ENCODE measurements around the gene ARRDC3.
"Not testable (repeated sequence)": the region's sequence is repeated elsewhere in the genome, so short reads cannot be mapped to it uniquely, and the experiment has no call there.

The ARRDC3 gene, protein sequence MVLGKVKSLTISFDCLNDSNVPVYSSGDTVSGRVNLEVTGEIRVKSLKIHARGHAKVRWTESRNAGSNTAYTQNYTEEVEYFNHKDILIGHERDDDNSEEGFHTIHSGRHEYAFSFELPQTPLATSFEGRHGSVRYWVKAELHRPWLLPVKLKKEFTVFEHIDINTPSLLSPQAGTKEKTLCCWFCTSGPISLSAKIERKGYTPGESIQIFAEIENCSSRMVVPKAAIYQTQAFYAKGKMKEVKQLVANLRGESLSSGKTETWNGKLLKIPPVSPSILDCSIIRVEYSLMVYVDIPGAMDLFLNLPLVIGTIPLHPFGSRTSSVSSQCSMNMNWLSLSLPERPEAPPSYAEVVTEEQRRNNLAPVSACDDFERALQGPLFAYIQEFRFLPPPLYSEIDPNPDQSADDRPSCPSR

DNA sequence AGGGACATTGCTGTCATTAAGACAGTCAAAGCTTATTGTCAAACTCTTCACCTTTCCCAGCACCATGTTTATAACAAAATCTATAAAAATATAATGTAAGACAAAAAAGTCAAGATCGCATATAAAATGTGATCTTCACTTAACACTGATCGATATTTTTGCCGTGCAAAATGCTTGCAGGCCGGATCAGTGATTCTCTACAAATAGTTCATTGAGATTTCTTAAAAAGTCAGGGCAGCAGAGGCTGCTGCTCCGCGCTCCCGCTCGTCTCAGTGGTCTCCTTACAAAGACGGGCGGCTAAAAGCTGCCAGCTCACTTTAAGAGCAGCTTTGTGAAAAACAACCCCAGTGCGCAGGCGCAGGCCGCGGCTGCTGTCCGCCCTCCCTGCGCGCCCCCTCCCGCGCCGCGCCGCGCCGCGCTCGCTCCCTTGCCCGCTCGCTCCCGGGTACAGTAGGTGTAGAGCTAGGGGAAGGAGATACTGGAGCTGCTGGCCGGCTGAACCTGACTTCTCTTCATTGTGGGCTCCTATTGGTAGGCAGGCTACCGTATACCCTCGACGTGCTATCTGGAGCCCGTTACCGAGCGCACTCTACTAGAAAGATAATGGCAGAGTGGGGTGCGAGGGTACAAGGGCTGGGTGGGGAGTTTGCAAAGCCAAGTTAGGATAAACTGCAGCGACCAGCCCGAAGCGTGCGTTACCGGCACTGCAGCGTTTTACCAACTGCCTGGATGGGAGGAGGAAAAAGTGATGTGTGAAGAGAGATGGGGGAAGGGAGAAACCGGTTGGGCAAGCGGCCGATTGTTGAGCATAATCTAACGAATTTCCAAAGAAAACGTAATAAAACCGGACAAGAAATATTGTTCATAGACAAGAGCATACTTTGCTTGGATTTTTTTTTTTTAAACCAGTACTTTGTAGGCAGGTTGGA is at the start of gene ARRDC3:
TSS of gene ARRDC3 (minus strand) at position 291 of the 929 bp plus-strand sequence. CDS start at position 66, 225 bp downstream.
- peak; percentile 84 for DNase-seq

DNA sequence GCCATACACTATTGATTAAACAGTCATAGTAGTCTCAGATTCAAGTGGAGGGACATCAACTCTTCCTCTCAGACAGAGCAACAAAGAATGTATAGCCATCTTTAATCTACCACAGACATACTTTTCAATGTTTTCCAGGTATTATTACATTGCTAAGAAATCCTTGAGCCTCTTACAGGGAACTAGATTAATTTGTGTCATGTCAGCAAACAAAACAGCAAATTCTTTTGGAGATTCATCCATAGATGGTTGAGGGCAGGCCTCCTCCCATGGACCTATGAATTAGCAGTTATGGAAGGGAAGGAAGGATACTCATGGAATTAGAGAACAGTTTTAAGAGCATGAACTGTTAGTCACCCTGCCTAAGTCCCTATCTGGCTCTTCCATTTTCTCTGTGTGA is 47.8 kb upstream of the ARRDC3 start:
- DNase-seq = no peak

DNA sequence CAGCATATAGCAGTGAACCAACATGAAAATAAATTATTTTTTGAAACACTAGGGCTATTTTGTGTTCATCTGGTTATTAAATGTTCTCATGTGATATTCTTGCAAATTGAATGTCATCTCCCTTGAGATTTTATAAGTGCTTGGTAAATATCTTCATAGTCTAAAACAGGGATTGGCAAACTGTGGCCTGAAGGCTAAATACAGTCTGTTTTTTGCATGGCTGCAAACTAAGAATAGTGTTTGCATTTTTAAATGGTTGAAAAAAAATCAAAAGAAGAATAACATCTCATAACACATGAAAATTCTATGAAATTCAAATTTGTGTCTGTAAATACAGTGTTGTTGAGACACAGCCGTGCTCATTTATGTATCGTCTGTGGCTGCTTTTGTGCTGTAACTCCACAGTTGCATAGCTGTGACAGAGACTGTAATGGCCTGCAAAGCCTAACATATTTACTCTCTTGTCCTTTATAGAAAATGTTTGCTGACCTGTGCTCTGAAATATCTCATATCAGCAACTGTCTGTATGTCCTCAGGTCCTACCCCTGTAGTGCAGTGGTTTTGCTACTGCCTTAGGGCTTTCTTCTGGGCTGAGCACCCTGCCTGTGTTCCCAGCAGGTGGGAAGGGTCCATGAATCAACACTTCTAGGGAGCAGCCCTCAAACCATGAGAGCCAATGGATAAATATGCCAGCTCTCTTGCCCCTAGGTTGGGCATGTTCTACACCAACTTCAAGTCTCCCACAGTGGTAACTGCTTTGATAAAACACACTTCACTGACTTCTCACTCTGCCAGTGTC is 41.7 kb upstream of the ARRDC3 start:
- DNase-seq = no peak

DNA sequence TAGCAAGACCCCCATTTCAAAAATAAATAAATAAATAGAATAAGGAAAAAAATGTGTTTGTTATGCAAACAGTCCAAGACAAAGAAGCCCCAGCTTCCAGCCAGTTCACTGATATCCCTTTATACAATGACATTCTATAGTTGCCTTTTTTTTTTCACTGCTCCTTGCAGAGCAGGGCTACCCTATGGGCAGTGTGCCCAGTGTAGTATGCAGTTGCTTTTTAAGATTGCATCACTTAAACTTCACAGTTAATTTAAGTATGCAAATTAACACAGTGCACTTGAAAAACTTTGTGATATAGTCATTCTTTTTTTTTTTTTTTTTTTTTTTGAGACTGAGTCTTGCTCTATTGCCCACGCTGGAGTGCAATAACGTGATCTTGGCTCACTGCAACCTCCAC is 40.8 kb upstream of the ARRDC3 start:
- DNase-seq = no peak

DNA sequence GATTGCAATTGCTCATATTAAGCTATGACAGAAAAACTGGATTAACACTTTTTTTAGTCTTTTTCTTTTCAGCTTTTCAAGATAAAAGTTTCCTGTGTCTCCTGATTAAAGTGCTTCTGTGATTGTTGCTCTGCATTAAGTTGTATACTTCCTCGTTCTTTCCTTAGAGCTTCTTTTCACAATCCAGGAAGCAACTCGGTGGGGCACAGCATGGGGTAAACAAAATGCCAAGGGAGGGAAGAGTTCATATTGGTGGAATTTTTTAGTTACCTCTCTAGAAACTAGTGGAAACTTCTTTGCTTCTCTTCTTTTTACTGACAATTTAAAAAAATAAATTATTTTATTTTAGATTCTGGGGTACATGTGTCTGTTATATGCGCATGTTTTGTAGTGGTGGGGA is 37.8 kb upstream of the ARRDC3 start:
- DNase-seq = no peak

DNA sequence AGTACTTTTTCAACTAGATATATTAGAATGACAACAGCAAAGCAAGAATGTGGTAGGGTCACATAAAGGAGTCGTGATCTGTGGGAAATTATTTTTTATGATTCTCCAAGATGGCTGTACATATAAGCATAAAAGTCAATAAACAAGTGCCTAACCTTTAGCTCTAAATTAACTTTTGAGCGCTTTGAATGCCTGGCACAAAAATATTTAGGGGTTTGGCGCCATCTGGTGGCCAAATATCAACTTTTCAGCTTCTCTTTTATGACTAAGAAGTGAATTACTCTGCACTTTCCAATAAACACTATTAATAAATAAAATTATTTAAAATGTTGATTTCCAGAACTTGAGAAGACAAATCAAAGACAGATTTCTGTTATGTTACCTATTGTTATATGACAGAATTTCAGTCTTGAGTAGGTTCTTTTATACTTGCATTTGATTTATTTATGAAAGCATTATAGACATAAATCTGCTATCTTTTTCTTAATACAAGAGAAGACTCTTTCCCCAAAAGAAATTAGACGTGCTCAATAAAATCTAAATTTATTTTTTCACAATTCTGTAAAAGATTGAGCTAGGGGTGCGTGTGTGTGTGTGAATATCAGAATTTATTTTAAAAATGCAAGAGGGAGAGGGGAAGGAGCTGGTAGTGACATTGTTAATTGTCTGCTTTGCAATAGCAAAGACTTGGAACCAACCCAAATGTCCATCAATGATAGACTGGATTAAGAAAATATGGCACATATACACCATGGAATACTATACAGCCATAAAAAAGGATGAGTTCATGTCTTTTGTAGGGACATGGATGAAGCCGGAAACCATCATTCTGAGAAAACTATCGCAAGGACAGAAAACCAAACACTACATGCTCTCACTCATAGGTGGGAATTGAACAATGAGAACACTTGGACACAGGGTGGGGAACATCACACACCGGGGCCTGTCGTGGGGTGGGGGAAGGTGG is 36.7 kb upstream of the ARRDC3 start:
- DNase-seq = no peak

DNA sequence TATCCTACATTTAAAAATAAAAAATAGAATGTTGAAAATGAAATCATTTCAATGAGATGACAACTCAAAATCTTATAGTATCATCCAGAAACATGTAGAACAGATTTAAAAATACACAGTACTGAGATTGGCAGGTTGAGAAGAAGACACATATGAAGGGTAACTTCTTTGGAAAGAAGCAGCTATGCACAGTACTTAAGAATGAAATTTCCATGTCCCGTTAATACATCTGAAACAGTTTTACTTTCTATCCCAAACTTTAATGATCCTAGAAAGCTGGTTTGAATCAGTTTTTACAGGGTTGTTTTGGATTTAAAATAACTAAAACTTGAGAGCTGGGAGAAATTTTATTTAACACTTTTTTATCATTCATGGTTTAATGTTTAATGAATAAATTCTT is 36.0 kb upstream of the ARRDC3 start:
- no peak for DNase-seq

DNA sequence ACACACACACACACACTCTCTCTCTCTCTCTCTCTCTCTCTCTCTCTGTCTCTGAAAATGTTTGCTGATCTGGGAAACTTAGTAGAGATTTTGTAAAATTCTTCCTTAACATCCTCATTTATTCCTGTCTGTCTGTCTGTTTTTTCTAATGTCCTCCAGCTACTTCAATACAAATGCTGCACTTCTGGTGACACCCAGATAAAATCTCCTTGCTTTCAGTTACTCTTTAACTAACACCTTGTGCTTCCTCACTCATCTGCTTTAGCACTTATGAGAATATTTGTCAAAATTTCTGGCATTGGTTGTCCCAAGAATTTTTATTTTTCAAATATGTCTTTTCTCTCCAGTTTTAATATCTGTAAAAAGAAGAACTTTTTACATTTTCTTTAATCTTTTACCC is 35.0 kb upstream of the ARRDC3 start:
- no peak for DNase-seq

DNA sequence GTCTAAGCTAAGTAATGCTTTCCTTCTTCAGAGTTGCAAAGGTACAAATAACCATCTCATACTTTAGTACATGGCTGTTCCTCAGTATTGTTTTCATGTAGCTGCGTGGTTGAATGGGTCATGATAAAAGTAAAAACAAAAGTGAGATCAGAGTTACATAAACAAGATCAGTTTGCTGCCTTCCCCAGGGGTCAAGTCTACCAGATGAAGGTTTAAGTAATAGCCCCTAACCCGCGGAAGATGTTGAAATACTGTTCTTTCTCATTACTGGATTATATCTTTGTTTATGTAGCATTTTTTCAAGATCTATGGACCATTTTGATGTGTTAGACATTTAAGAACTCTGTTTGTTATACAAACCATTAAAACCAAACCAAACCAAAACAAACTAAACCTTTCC is 34.1 kb upstream of the ARRDC3 start:
- DNase-seq = no peak

DNA sequence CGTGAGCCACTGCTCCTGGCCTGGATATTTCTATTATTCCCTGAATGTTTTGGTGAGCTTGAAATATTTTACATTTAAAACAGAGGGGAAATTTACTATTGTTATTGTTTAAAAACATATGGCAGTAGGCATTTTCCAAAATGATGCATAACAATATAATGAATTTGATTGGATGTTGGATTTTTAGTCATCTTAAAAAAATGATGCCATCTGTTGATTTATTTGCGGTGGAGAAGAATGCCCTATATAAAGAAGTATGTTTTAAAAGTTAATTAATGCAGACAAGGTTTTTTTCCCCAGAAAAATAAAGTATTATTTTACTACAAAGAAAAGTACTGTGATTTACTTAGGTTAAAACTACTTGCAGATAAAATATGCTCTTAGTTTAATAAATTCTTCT is 33.4 kb upstream of the ARRDC3 start:
- no peak for DNase-seq

DNA sequence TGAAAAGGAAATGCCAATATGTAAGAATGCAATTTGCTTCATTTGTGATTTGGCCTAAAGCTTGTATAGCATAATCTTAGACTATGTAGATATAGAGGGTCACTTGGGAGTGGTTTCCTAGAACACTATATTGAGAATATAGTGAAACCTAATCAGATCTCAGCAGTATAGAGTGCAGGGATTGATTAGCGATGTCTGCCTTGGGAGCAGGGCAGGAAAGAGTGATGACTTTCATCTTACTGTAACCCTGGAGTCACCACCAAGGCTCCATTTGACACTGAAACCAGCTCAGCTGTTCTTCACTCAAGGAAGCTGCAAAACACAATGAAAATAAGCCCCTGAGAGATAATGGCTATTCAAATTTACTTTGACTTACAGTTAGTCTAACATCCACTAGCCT is 26.2 kb upstream of the ARRDC3 start:
- DNase-seq = no peak

DNA sequence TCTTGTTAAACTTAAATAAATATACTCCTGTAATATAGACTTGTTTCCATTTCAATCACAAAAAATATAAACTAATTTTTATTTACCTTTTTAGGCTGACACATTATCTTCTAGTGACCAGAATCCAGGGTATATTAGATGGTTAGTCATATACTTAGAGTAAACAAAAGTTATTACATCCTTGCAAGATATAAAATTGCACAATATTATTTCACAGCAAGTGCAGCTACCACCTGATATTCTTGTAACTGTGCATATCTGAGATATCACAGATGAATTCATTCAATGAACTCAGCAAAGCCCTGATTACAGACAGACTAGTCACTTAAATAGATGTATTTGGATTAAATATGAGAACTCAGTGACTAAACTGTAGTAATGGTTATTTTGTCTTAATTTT is 25.6 kb upstream of the ARRDC3 start:
- DNase-seq = no peak

DNA sequence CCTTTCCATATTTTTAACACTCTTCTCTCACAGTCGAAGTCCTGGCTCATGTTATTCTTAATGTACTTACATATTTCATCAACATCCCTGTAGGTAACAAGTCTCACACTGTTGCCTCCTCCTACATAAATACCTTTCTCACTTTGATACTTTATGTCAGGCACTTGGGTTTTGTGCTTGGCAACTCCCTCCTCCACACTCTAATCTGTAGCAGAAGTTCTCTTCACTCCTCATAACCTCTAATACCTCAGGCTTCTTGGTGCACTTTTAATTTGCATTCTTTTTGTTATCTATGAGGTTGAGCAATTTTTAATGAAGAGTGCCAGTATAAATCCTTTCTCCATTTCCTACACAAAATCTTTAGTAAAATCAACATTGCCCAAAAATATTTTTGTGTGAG is 24.1 kb upstream of the ARRDC3 start:
- no peak for DNase-seq

DNA sequence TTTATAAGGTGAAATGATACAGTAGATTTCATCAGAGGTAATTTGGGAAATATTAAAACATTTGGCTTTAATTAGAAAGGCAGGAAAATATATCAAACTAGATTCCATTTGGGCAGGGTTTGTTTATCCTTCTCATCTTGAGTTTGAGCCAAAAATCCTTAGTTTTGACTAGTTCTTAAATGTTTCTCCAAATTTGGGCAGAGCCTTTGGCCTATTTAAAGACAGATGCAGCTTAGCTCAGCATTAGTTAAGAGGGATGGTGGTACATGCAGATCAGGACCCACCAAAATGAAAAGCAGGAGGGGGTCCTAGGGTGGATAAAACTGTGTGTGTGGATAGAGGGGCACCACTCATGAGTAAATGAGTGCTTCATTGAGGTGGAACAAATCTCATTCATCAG is 20.3 kb upstream of the ARRDC3 start:
- no peak for DNase-seq

DNA sequence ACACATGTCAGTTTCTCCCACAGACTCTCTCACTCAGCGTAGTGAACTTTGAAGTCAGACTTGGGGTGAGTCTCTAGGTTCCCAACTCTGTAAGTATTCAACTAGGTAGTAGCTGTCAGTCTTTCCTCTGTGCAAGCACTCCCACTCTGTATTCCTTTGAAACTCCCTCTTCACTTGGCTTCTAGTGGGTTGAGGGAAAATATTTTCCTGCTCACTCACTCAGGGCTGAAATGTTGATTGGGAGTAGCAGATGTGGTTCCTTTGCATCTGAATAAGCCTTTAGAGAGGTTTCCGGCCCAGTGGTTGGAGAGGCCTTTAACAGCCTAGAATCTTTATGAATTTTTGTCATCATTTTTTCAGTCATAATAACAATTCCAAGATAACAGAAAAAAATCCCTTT is 18.1 kb upstream of the ARRDC3 start:
- DNase-seq = no peak

DNA sequence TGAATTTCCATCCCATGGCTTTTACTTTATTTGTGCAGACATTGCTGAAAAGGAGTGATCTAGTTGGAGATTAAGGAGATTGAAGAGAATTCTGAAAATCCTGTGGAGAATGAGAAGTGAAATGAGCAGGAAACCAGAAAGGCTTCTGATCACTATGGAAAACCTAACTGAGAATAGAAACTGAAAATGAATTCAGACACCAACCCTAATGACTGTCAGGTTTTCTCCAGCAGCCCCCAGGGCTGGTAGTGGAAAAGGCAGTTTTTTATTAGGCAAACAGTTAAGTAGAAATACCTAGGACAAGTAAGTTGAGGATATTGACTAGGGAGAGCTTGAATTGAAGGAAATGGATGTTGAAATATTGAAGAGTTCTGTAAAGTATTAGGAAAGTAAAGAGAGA is 14.7 kb upstream of the ARRDC3 start:
- no peak for DNase-seq

DNA sequence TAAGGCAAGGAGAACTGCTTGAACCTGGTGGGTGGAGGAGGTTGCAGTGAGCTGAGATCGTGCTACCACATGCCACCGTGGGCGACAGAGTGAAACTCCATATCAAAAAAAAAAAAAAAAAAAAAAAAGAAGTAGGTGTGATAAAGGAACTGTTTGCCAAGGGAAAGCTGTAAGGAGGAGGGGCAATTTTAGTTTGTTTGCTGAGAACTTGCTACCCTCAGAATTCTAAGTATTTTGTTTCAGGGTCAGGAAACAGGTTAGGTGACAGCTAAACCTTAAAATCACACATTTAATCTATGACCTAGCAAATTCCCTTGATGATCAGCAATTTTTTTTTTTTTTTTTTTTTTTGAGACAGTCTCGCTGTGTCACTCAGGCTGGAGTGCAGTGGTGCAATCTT is 7.2 kb upstream of the ARRDC3 start:
- DNase-seq = no peak

DNA sequence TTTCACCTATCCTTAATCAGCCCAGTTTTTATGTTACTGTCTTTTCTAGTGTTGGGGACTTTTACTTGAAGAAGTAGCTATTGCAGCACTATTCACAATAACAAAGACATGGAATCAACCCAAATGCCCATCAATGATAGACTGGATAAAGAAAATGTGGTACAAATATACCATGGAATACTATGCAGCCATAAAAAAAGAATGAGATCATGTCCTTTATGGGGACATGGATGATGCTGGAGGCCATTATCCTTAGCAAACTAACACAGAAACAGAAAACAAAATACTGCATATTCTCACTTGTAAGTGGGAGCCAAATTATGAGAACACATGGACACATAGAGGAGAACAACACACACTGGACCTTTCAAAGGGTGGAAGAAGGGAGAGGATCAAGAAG is 6.4 kb upstream of the ARRDC3 start:
- not testable (repeated sequence) for DNase-seq

DNA sequence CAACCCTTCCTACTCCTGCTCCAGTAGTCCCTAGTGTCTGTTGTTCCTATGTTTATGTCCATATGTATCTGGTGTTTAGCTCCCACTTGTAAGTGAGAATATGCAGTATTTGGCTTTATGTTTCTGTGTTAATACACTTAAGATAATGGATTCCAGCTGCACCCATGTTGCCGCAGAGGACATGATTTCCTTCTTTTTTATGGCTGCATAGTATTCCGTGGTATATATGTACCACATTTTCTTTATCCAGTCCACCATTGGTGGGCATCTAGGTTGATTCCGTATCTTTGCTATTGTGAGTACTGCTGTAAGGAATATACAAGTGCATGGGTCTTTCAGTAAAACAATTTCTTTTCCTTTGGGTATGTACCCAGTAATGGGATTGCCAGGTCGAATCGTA is 5.2 kb upstream of the ARRDC3 start:
- DNase-seq = no peak

DNA sequence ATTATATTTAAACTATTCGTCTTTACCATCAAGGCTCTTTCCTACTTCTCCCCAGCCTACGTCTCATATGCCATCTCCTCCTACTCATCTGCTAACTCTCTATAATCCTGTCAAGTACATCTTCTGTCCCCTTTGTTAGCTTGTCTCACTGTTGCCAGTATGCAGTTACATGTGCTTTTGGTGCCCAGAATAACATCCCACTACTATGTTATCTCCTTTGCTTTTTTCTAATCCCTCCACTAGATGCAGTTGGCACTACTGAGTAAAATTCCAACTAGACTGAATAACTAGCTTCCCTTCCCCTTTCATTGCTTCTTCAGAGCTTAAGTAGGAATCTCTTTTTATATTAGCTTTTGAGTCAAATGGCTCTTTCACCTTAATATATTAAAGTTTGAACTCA is 3.0 kb upstream of the ARRDC3 start:
- DNase-seq = no peak

DNA sequence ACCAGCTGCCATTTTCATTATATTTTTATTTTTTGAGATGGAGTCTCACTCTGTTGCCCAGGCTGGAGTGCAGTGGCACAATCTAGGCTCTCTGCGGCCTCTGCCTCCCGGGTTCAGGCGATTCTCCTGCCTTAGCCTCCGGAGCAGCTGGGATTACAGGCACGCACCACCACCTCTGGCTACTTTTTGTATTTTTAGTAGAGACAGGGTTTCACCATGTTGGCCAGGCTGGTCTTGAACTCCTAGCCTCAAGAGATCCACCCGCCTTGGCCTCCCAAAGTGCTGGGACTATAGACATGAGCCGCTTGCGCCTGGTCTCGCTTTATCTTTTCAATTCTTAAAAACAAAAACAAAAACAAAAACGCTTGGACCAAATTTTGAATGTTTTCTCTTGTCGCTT is 2.5 kb upstream of the ARRDC3 start:
- not testable (repeated sequence) for DNase-seq
